B cell (primary cell): Measurements from ENCODE around the gene PIM1. TPM values are rescaled to one million over a fixed set of nuclear protein-coding genes. Genes with fewer than 3 reads are reported as not detected.

Source experiments
- ATAC-seq: fragments of 200-7000 bp; cut with Tn5 transposase; one replicate; pipeline ENCODE4 v1.10.0; 2021; ENCODE audit warnings: low read depth, mild to moderate bottlenecking, moderate number of reproducible peaks, moderate library complexity
- CTCF ChIA-PET: fragments of 350-600 bp; sonication (Branson Sonifier 250); formaldehyde crosslinking; loops from one replicate; lab custom pipeline; 2021; ENCODE audit warnings: antibody characterized with exemption, inconsistent platforms; lab: Charles Lee
- POLR2A ChIA-PET: fragments of 350-600 bp; sonication (Branson Sonifier 250); formaldehyde crosslinking; loops from one replicate; lab custom pipeline; 2021; ENCODE audit warnings: antibody characterized with exemption; lab: Charles Lee
- DNase-seq: peaks from one replicate; pipeline ENCODE4 v3.0.0; 2013
- H2AFZ ChIP-seq: 2 replicates; pipeline ENCODE4 v1.6.1; 2012; ENCODE audit warnings: mild to moderate bottlenecking, low read depth, low read length; ENCODE audit not compliant: insufficient read depth, poor library complexity, severe bottlenecking
- H3K27ac ChIP-seq, 2 donors: 1 replicate in 1 of 2; 2 replicates in 1 of 2; pipeline ENCODE4 v1.5.1; 2012 to 2013; ENCODE audit warnings: low read length in 2 of 2, mild to moderate bottlenecking in 2 of 2, moderate library complexity in 1 of 2
- H3K27me3 ChIP-seq, 4 experiments: fragments of 200-600 bp in 1 of 4; sonication (generic) in 1 of 4; replicated peaks in 1 of 4; 1 replicate in 2 of 4; 2 replicates in 2 of 4; pipeline versions ENCODE4 v1.6.1 to v1.7.0; 2013 to 2016; ENCODE audit warnings: low read length in 3 of 4, mild to moderate bottlenecking in 2 of 4, mixed read lengths in 1 of 4, moderate library complexity in 1 of 4; ENCODE audit not compliant: insufficient read depth in 4 of 4, control insufficient read depth in 3 of 4; ENCODE audit errors: control extremely low read depth in 1 of 4
- H3K36me3 ChIP-seq, 2 experiments: replicated peaks in 1 of 2; 1 replicate in 1 of 2; 2 replicates in 1 of 2; pipeline versions ENCODE4 v1.6.1 to v1.7.1; 2013; ENCODE audit warnings: low read length in 1 of 2; ENCODE audit not compliant: insufficient read depth in 2 of 2, control insufficient read depth in 1 of 2; ENCODE audit errors: control extremely low read depth in 1 of 2, extremely low read depth in 1 of 2
- H3K4me1 ChIP-seq, 2 donors: fragments of 200-600 bp in 1 of 2; sonication (generic) in 1 of 2; 1 replicate in 1 of 2; 2 replicates in 1 of 2; pipeline versions ENCODE4 v1.5.1 to v1.6.1; 2013 to 2017; ENCODE audit warnings: low read length in 2 of 2; ENCODE audit not compliant: control insufficient read depth in 2 of 2, insufficient read depth in 2 of 2
- H3K4me2 ChIP-seq: replicated peaks from 2 replicates; pipeline ENCODE3; 2012; ENCODE audit warnings: mild to moderate bottlenecking, low read depth, low read length; ENCODE audit not compliant: poor library complexity, severe bottlenecking
- H3K4me3 ChIP-seq, 5 experiments: fragments of 200-600 bp in 1 of 5; sonication (generic) in 1 of 5; 1 replicate in 3 of 5; 2 replicates in 2 of 5; pipeline versions ENCODE4 v1.5.1 to v1.7.0; 2011 to 2016; ENCODE audit warnings: low read length in 4 of 5, mild to moderate bottlenecking in 4 of 5, low read depth in 2 of 5, control low read depth in 1 of 5, moderate library complexity in 1 of 5; ENCODE audit not compliant: insufficient read depth in 1 of 5; ENCODE audit errors: control extremely low read depth in 1 of 5, extremely low read depth in 1 of 5
- H3K79me2 ChIP-seq: fragments of 200-600 bp; sonication (generic); one replicate; pipeline ENCODE4 v1.6.0; 2016; ENCODE audit warnings: low read length; ENCODE audit not compliant: control insufficient read depth, insufficient read depth
- H3K9ac ChIP-seq: fragments of 200-600 bp; sonication (generic); 2 replicates; pipeline ENCODE4 v1.6.1; 2017; ENCODE audit warnings: mild to moderate bottlenecking, low read length, moderate library complexity
- H3K9me3 ChIP-seq, 3 donors: one replicate each; pipeline versions ENCODE4 v1.6.1 to v1.7.1; 2013; ENCODE audit warnings: low read length in 2 of 3; ENCODE audit not compliant: control insufficient read depth in 2 of 3, insufficient read depth in 1 of 3; ENCODE audit errors: control extremely low read depth in 1 of 3
- H4K20me1 ChIP-seq: 2 replicates; pipeline ENCODE4 v1.6.0; 2012; ENCODE audit warnings: mild to moderate bottlenecking, low read length; ENCODE audit not compliant: insufficient read depth, control insufficient read depth, poor library complexity, severe bottlenecking
- H3K27ac Mint-ChIP-seq: one replicate; pipeline ENCODE4 v1.8.0; 2021; ENCODE audit warnings: mixed read lengths
- H3K27me3 Mint-ChIP-seq: one replicate; pipeline ENCODE4 v1.8.0; 2021; ENCODE audit warnings: mixed read lengths
- H3K4me1 Mint-ChIP-seq: one replicate; pipeline ENCODE4 v1.8.0; 2021; ENCODE audit warnings: mixed read lengths
- H3K4me3 Mint-ChIP-seq: one replicate; pipeline ENCODE4 v1.8.0; 2021; ENCODE audit warnings: mixed read lengths
- H3K9me3 Mint-ChIP-seq: one replicate; pipeline ENCODE4 v1.8.0; 2022; ENCODE audit warnings: mixed read lengths; ENCODE audit not compliant: insufficient read depth
- CTCF ChIP-seq: fragments of 200-600 bp; IDR thresholded peaks from one replicate; pipeline ENCODE4 v1.8.0; 2022; ENCODE audit warnings: antibody characterized with exemption, mild to moderate bottlenecking
- EZH2 ChIP-seq: IDR thresholded peaks from 2 replicates; pipeline ENCODE4 v1.6.1; 2012; ENCODE audit warnings: borderline replicate concordance, low read depth, mild to moderate bottlenecking, moderate library complexity, low read length; ENCODE audit not compliant: insufficient read depth, poor library complexity, severe bottlenecking
- WGBS: methylation state at CpG from one replicate; pipeline ENCODE4 v1.1.5; 2013; ENCODE audit warnings: missing lambda C conversion rate; ENCODE audit not compliant: insufficient coverage; 5-methylcytosine and 5-hydroxymethylcytosine counted together
- intact Hi-C: fragments of 100-400 bp; cut with micrococcal nuclease; formaldehyde crosslinking; loops from one replicate; pipeline ENCODE4 v1.10.0; 2022
- polyA plus RNA-seq: library from polyadenylated mRNA; depleted of rRNA; stranded (reverse); fragments of >200 nt; gene quantifications from 2 replicates; pipeline ENCODE4 v1.2.3, GENCODE V29; 2012
- total RNA-seq, 2 donors: library from RNA; stranded (reverse); fragments of 120-200 nt in 1 of 2; gene quantifications; 1 replicate in 1 of 2; 2 replicates in 1 of 2; pipeline versions ENCODE4 v1.2.3 to v1.2.4, GENCODE V29; 2013 to 2022

PIM1 gene
- total and polyA plus RNA-seq, 2 donors (not counting 1 experiment from before 2014, with no cell fraction given), result 13.6 to 102 TPM

- Mint-ChIP-seq H3K4me1 (peaks cover 18% of the 10 kb centered on the region), H3K4me3 (no peak overlapping the region), H3K27ac (no peak overlapping the region), H3K9me3 (no peaks in the 10 kb centered on the region), H3K27me3 (no peaks in the 10 kb centered on the region)
- no peak overlapping the region for H2AFZ ChIP-seq
- H3K4me1 ChIP-seq, result peaks cover 6 to 12% of the 10 kb centered on the region in 2 donors
- H3K9ac ChIP-seq, result no peak overlapping the region
- H3K27ac ChIP-seq, result no peak overlapping the region
- H4K20me1 ChIP-seq, result no peaks in the 10 kb centered on the region
- ATAC-seq, result no peak
- no peak overlapping the region for H3K4me3 ChIP-seq
- DNase-seq, result no peak
- no peak for TF ChIP-seq EZH2
- no peak for TF ChIP-seq CTCF
- H3K4me2 ChIP-seq, result no peak overlapping the region
- no peaks in the 10 kb centered on the region for H3K36me3 ChIP-seq
- no peaks in the 10 kb centered on the region for H3K27me3 ChIP-seq
- H3K9me3 ChIP-seq, result no peaks in the 10 kb centered on the region
- H3K79me2 ChIP-seq, result no peaks in the 10 kb centered on the region
- ChIA-PET CTCF (interaction anchor here (0.8 to 17.8 kb wide), 7 partner anchors 28 to 446 kb away, joined by 3 to 587 read pairs (median 9); partner anchors contain the start of genes C6orf89 and PIM1), POLR2A (no interaction called here)
- 28% methylated on average over 10 of the region's 13 CpGs for WGBS
- intact Hi-C loops, result no loop called here
Measured at GRCh38 chr6:37205175-37205996, 35.4 kb downstream of the PIM1 start.

- Histone ChIP-seq H4K20me1 (no peaks in the 10 kb centered on the region), H3K27ac (no peak overlapping the region), H3K4me3 (no peak overlapping the region), H3K79me2 (no peaks in the 10 kb centered on the region), H3K4me2 (no peak overlapping the region), H2AFZ (no peak overlapping the region), H3K9me3 (no peaks in the 10 kb centered on the region), H3K9ac (no peak overlapping the region), H3K4me1 (peaks cover 6 to 12% of the 10 kb centered on the region in 2 donors), H3K36me3 (no peaks in the 10 kb centered on the region), H3K27me3 (peaks cover 0 to 3% (median 0%) of the 10 kb centered on the region in 4 experiments)
- TF ChIP-seq CTCF (no peak), EZH2 (no peak)
- H3K4me1 Mint-ChIP-seq, result peaks cover 18% of the 10 kb centered on the region
- intact Hi-C loops, result no loop called here
- 100% methylated on average over 3 of the region's 4 CpGs for WGBS
- no peaks in the 10 kb centered on the region for H3K27me3 Mint-ChIP-seq
- H3K4me3 Mint-ChIP-seq, result no peak overlapping the region
- no peak for ATAC-seq
- DNase-seq, result no peak
- no peaks in the 10 kb centered on the region for H3K9me3 Mint-ChIP-seq
- no peak overlapping the region for H3K27ac Mint-ChIP-seq
- POLR2A ChIA-PET, result no interaction called here
- CTCF ChIA-PET, result interaction anchor here (0.8 to 17.8 kb wide), 6 partner anchors 29 to 446 kb away, joined by 3 to 587 read pairs (median 104); partner anchors contain the start of gene PIM1
Measured at GRCh38 chr6:37205997-37206340, 36.0 kb downstream of the PIM1 start.
